ENCODE data around the gene CD22.

GRCh38 chr19:35311901-35312665 is 16.9 kb upstream of the CD22 start:
- no peak for TF ChIP-seq CTCF (IDR thresholded peaks at IDR 0.05)
- TF ChIP-seq POLR2A (IDR thresholded peaks at IDR 0.05), result no peak
- no peak for TF ChIP-seq EP300 (IDR thresholded peaks at IDR 0.05)
- TF ChIP-seq POLR2AphosphoS5 (IDR thresholded peaks at IDR 0.05), result no peak

Measured in upper lobe of left lung (tissue), 4 donors.